ENCODE data around the gene SERTAD4.

The SERTAD4 gene

GRCh38 chr1:210214573-210215409 lies 17.8 kb upstream of the SERTAD4 start:
- Histone ChIP-seq H3K9ac (ENCODE audit: low read depth, low read length) (no peak overlapping the region), H3K27me3 (ENCODE audit: control insufficient read depth, insufficient read depth, low read length) (no peaks in the 10 kb centered on the region), H3K9me3 (ENCODE audit: control insufficient read depth, insufficient read depth, low read length) (no peaks in the 10 kb centered on the region), H3K36me3 (ENCODE audit: control insufficient read depth, insufficient read depth, low read length) (no peaks in the 10 kb centered on the region), H3K4me1 (ENCODE audit: control insufficient read depth, insufficient read depth, low read length) (peaks cover 6% of the 10 kb centered on the region), H3K4me3 (ENCODE audit: low read depth, low read length) (no peak overlapping the region)

DNA sequence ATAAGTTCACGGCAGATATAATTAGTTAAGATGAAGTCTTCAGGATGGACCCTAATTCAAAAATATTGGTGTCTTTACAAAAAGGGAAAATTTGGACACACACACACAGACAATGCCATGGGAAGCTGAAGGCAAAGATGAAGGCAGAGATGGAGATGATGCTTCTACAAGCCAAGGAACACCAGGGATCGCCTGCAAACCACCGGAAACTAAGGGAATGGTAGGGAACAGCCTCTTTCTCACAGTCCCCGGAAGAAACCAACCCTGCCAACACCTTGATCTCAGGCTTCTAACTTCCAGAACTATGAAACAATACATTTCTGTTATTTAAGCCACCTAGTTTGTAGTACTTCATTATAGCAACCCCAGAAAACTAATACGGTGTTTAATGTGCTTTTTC lies 15.1 kb upstream of the SERTAD4 start:
- no peak overlapping the region for H3K4me3 ChIP-seq (ENCODE audit: low read depth, low read length)
- no peaks in the 10 kb centered on the region for H3K9me3 ChIP-seq (ENCODE audit: control insufficient read depth, insufficient read depth, low read length)
- H3K4me1 ChIP-seq (ENCODE audit: control insufficient read depth, insufficient read depth, low read length) = peaks cover 12% of the 10 kb centered on the region
- no peaks in the 10 kb centered on the region for H3K27me3 ChIP-seq (ENCODE audit: control insufficient read depth, insufficient read depth, low read length)
- H3K36me3 ChIP-seq (ENCODE audit: control insufficient read depth, insufficient read depth, low read length) = no peaks in the 10 kb centered on the region
- H3K9ac ChIP-seq (ENCODE audit: low read depth, low read length) = no peak overlapping the region

DNA sequence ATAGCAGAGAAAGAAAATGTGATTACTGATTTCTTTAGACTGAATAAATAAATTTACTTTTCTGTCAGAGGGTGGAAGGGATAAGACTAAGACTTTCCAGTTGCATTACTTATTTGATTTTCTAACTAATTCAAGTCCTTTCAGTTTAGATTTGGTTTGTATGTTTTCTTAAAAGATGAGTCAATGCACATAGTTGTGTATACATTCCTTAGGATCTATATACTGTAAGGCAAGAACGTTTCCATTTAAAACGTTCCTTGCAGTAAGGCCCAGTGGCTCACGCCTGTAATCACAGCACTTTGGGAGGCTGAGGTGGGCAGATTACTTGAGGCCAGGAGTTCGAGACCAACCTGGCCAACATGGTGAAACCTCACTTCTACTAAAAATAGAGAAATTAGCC lies 14.5 kb upstream of the SERTAD4 start:
- Histone ChIP-seq H3K4me1 (ENCODE audit: control insufficient read depth, insufficient read depth, low read length) (peaks cover 13% of the 10 kb centered on the region), H3K9me3 (ENCODE audit: control insufficient read depth, insufficient read depth, low read length) (no peaks in the 10 kb centered on the region), H3K9ac (ENCODE audit: low read depth, low read length) (no peak overlapping the region), H3K4me3 (ENCODE audit: low read depth, low read length) (no peak overlapping the region), H3K27me3 (ENCODE audit: control insufficient read depth, insufficient read depth, low read length) (no peaks in the 10 kb centered on the region), H3K36me3 (ENCODE audit: control insufficient read depth, insufficient read depth, low read length) (no peaks in the 10 kb centered on the region)

DNA sequence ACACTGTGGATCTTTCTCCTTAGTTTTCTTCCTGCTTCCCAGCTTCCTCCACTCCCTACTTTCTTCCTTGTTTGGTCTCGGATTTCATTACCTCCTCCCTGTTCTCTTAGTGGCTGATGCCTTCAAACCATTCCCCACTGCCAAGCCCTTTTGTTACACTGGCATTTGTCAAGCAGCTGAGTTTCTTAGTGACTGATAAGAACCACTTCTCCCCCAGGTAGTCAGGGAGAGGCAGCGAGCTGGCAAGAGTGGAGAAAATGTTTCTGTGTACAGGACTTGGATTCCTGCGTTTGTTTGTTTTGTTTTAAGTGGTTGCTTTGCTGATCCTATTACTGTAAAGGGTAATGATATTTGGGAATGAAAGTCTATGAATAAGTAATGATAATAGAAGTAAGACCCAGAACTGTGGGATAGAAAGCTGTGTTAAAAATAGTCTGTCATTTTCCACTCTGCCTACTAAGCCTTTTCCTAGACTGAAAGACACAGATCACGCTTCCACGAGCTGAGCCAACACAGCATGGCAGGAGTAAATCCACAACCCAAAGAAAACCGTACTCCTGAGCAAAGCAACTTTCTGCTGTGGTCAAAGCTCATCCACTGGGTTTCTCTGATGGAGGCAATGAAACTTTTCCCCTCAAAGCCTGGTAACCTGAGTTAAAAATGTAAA lies 10.1 kb upstream of the SERTAD4 start:
- no peaks in the 10 kb centered on the region for H3K9me3 ChIP-seq (ENCODE audit: control insufficient read depth, insufficient read depth, low read length)
- H3K9ac ChIP-seq (ENCODE audit: low read depth, low read length) = no peak overlapping the region
- H3K4me3 ChIP-seq (ENCODE audit: low read depth, low read length) = no peak overlapping the region
- H3K4me1 ChIP-seq (ENCODE audit: control insufficient read depth, insufficient read depth, low read length) = peaks cover 9% of the 10 kb centered on the region
- peaks cover 5% of the 10 kb centered on the region for H3K27me3 ChIP-seq (ENCODE audit: control insufficient read depth, insufficient read depth, low read length)
- H3K36me3 ChIP-seq (ENCODE audit: control insufficient read depth, insufficient read depth, low read length) = no peaks in the 10 kb centered on the region

- peaks cover 9% of the 10 kb centered on the region for H3K4me1 ChIP-seq (ENCODE audit: control insufficient read depth, insufficient read depth, low read length)
- H3K9me3 ChIP-seq (ENCODE audit: control insufficient read depth, insufficient read depth, low read length) = no peaks in the 10 kb centered on the region
- no peak overlapping the region for H3K4me3 ChIP-seq (ENCODE audit: low read depth, low read length)
- H3K36me3 ChIP-seq (ENCODE audit: control insufficient read depth, insufficient read depth, low read length) = no peaks in the 10 kb centered on the region
- H3K9ac ChIP-seq (ENCODE audit: low read depth, low read length) = no peak overlapping the region
- peaks cover 14% of the 10 kb centered on the region for H3K27me3 ChIP-seq (ENCODE audit: control insufficient read depth, insufficient read depth, low read length)
Measured at GRCh38 chr1:210223226-210223904, 9.2 kb upstream of the SERTAD4 start.

DNA sequence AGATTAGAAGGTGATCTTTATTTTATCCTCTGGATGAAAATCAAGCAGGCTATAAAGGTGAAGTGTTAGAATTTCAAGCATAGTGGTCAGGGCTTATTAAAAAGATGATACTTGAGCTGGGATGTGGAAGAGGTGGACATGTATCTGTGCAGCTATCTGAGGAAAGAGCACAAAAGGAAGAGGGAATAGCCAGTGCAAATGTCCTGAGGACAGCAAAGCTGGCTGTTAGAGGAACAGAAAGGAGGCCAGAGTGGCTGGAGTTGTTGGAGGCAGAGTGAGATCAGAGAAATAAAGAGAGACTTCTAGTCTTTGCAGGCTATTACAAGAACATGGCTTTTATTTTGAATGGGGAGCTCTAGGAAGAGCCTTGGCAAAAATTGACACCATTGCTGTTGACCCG lies 4.4 kb upstream of the SERTAD4 start:
- H3K9me3 ChIP-seq (ENCODE audit: control insufficient read depth, insufficient read depth, low read length) = no peaks in the 10 kb centered on the region
- H3K27me3 ChIP-seq (ENCODE audit: control insufficient read depth, insufficient read depth, low read length) = peaks cover 47% of the 10 kb centered on the region
- H3K9ac ChIP-seq (ENCODE audit: low read depth, low read length) = no peak overlapping the region
- H3K4me3 ChIP-seq (ENCODE audit: low read depth, low read length) = no peak overlapping the region
- no peaks in the 10 kb centered on the region for H3K36me3 ChIP-seq (ENCODE audit: control insufficient read depth, insufficient read depth, low read length)
- H3K4me1 ChIP-seq (ENCODE audit: control insufficient read depth, insufficient read depth, low read length) = no peaks in the 10 kb centered on the region

DNA sequence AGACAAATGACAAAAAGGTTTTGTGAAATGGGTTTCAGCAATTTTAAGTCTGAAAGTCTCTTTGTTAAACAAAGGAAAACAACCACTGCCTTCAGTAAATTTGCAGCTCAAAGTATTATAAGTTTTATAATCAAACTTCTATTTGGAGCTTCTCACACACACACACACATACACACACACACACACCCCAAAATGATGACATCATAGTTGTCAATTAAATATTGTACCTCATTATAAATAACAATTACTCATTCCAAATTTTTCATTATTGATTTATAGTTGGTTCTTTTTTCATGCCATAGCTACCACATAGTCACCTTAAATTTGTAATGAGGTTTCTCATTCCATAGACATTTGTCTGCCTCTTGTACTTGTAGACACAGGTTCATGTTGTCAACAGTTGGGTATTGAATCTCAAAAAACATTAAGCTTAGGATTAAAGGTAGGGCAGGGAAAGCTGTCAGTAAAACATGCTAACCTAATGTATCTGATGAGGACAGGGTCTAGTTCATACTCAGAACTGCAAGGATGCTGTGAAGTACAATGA lies 2.4 kb upstream of the SERTAD4 start:
- no peak overlapping the region for H3K9ac ChIP-seq (ENCODE audit: low read depth, low read length)
- H3K27me3 ChIP-seq (ENCODE audit: control insufficient read depth, insufficient read depth, low read length) = peaks cover 64% of the 10 kb centered on the region
- H3K4me3 ChIP-seq (ENCODE audit: low read depth, low read length) = no peak overlapping the region
- peaks cover 8% of the 10 kb centered on the region for H3K4me1 ChIP-seq (ENCODE audit: control insufficient read depth, insufficient read depth, low read length)
- no peaks in the 10 kb centered on the region for H3K9me3 ChIP-seq (ENCODE audit: control insufficient read depth, insufficient read depth, low read length)
- H3K36me3 ChIP-seq (ENCODE audit: control insufficient read depth, insufficient read depth, low read length) = no peaks in the 10 kb centered on the region

DNA sequence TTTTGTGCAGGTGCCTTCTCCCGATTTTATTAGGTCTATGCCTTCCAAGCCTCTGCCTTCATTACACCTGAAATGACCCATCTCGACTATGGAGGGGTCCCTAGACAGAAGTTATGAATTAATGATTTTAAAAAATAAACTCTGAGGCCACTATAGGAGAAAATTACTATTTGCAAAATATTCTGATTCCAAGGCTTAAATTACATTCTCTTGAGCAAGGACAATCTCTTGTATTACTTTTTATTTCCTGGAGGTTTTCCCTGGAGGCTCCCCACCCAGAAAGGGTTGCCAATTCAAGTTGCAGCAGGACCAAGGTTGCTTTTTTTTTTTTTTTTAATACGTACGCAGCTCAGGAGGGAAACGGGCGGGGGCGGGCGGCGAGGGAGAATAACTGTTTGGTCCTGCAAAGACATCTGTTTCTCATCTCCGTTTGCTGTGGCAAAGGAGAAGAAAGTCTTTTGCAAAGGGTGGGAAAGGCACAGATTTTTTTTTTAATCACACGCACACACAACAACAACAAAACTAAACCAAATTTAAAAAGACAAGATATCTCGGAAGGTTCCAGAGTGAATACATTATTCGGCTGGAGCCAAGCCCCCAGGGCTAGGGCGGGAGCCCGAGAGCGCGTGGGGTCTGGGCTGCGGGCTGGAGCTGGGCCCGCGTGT lies 618 bp upstream of the SERTAD4 start:
- no peak overlapping the region for H3K9ac ChIP-seq (ENCODE audit: low read depth, low read length)
- peaks cover 81% of the 10 kb centered on the region for H3K27me3 ChIP-seq (ENCODE audit: control insufficient read depth, insufficient read depth, low read length)
- H3K4me3 ChIP-seq (ENCODE audit: low read depth, low read length) = peak overlapping the region; percentile 55

DNA sequence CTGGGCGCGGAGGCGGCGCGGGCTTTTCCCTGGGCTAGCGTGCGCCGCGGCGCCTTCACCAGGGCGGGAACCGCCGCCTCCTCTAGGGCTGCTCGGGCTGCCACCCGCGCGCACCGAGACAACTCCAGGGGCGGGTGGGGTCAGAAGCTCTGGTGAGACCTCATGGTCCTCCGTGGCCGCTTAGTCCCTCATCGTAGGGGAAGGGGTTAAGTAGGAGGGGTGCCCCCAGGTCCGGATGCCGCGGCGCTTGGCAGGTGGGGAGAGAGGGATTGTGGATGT lies 559 bp downstream of the SERTAD4 start:
- Histone ChIP-seq H3K9ac (ENCODE audit: low read depth, low read length) (no peak overlapping the region), H3K27me3 (ENCODE audit: control insufficient read depth, insufficient read depth, low read length) (peaks cover 77% of the 10 kb centered on the region), H3K4me3 (ENCODE audit: low read depth, low read length) (peak overlapping the region; percentile 68), H3K36me3 (ENCODE audit: control insufficient read depth, insufficient read depth, low read length) (no peaks in the 10 kb centered on the region), H3K4me1 (ENCODE audit: control insufficient read depth, insufficient read depth, low read length) (peaks cover 19% of the 10 kb centered on the region), H3K9me3 (ENCODE audit: control insufficient read depth, insufficient read depth, low read length) (no peaks in the 10 kb centered on the region)

More for the DNA sequence above, 618 bp upstream of the SERTAD4 start:
- H3K9me3 ChIP-seq (ENCODE audit: control insufficient read depth, insufficient read depth, low read length) = no peaks in the 10 kb centered on the region
- H3K4me1 ChIP-seq (ENCODE audit: control insufficient read depth, insufficient read depth, low read length) = peaks cover 12% of the 10 kb centered on the region
- no peaks in the 10 kb centered on the region for H3K36me3 ChIP-seq (ENCODE audit: control insufficient read depth, insufficient read depth, low read length)

GRCh38 chr1:210233495-210234328 lies 1.1 kb downstream of the SERTAD4 start:
- H3K27me3 ChIP-seq (ENCODE audit: control insufficient read depth, insufficient read depth, low read length) = peaks cover 79% of the 10 kb centered on the region

GRCh38 chr1:210234329-210234757 lies 1.7 kb downstream of the SERTAD4 start:
- Histone ChIP-seq H3K27me3 (ENCODE audit: control insufficient read depth, insufficient read depth, low read length) (peaks cover 74% of the 10 kb centered on the region), H3K9ac (ENCODE audit: low read depth, low read length) (no peak overlapping the region), H3K4me3 (ENCODE audit: low read depth, low read length) (peak overlapping the region; percentile 68), H3K9me3 (ENCODE audit: control insufficient read depth, insufficient read depth, low read length) (no peaks in the 10 kb centered on the region), H3K4me1 (ENCODE audit: control insufficient read depth, insufficient read depth, low read length) (peaks cover 19% of the 10 kb centered on the region), H3K36me3 (ENCODE audit: control insufficient read depth, insufficient read depth, low read length) (no peaks in the 10 kb centered on the region)

More at GRCh38 chr1:210233495-210234328, 1.1 kb downstream of the SERTAD4 start:
- Histone ChIP-seq H3K36me3 (ENCODE audit: control insufficient read depth, insufficient read depth, low read length) (no peaks in the 10 kb centered on the region), H3K4me3 (ENCODE audit: low read depth, low read length) (peak overlapping the region; percentile 68), H3K9me3 (ENCODE audit: control insufficient read depth, insufficient read depth, low read length) (no peaks in the 10 kb centered on the region), H3K9ac (ENCODE audit: low read depth, low read length) (no peak overlapping the region), H3K4me1 (ENCODE audit: control insufficient read depth, insufficient read depth, low read length) (peaks cover 19% of the 10 kb centered on the region)

All from iPS-15b (cell line).